OCI-LY7 (cell line): ENCODE measurements around the gene FIBIN. TPM values are rescaled to one million over a fixed set of nuclear protein-coding genes. Genes with fewer than 3 reads are reported as not detected.

Experiments used
- BruUV-seq: library from RNA; stranded (reverse); fragments of 400-500 nt; replicated peaks from 2 replicates; lab custom pipeline; 2021; lab: Mats Ljungman, UMichigan
- CTCF ChIA-PET: fragments of 300-600 bp; sonication (Branson Sonifier 250); formaldehyde crosslinking; loops from one replicate; lab custom pipeline; 2022; ENCODE audit warnings: antibody characterized with exemption; ENCODE audit not compliant: unreplicated experiment; lab: Charles Lee
- POLR2A ChIA-PET: fragments of 300-600 bp; sonication (Branson Sonifier 250); formaldehyde crosslinking; loops from one replicate; lab custom pipeline; 2022; ENCODE audit warnings: antibody characterized with exemption; lab: Charles Lee
- DNase-seq: peaks from one replicate; pipeline ENCODE4 v3.0.0-alpha.2; 2015; ENCODE audit warnings: low spot score
- H2AFZ ChIP-seq: fragments of 200-600 bp; sonication (generic), shearing (Covaris generic); 2 replicates; pipeline ENCODE4 v1.6.1; 2014; ENCODE audit warnings: mild to moderate bottlenecking, antibody characterized with exemption, low read length, moderate library complexity
- H3K27ac ChIP-seq: fragments of 200-600 bp; sonication (generic); 2 replicates; pipeline ENCODE4 v1.5.1; 2014; ENCODE audit warnings: mixed run types, low read depth, mild to moderate bottlenecking, moderate library complexity, low read length, inconsistent platforms; ENCODE audit not compliant: poor library complexity, severe bottlenecking
- H3K36me3 ChIP-seq: fragments of 200-600 bp; sonication (generic); 2 replicates; pipeline ENCODE4 v1.6.1; 2014; ENCODE audit warnings: mild to moderate bottlenecking, antibody characterized with exemption, low read length, moderate library complexity, mixed read lengths; ENCODE audit not compliant: insufficient read depth
- H3K4me1 ChIP-seq: fragments of 200-600 bp; sonication (generic); 2 replicates; pipeline ENCODE4 v1.5.1; 2014; ENCODE audit warnings: mild to moderate bottlenecking, low read length; ENCODE audit not compliant: insufficient read depth, poor library complexity, severe bottlenecking
- H3K4me2 ChIP-seq: fragments of 200-600 bp; sonication (generic); 2 replicates; pipeline ENCODE4 v1.6.1; 2014; ENCODE audit warnings: mild to moderate bottlenecking, low read length
- H3K4me3 ChIP-seq: fragments of 200-600 bp; sonication (generic); 2 replicates; pipeline ENCODE4 v1.5.1; 2014; ENCODE audit warnings: mild to moderate bottlenecking, low read depth, low read length; ENCODE audit not compliant: poor library complexity, severe bottlenecking
- H3K79me2 ChIP-seq: fragments of 200-600 bp; sonication (generic); 2 replicates; pipeline ENCODE4 v1.6.1; 2016; ENCODE audit warnings: low read depth, mild to moderate bottlenecking, low read length, moderate library complexity, mixed read lengths; ENCODE audit not compliant: insufficient read depth
- H3K9me2 ChIP-seq: fragments of 200-600 bp; sonication (generic); 2 replicates; pipeline ENCODE4 v1.6.1; 2016; ENCODE audit warnings: mild to moderate bottlenecking, low read length, mixed read lengths; ENCODE audit not compliant: insufficient read depth
- H3K9me3 ChIP-seq: fragments of 200-600 bp; sonication (generic); 2 replicates; pipeline ENCODE4 v1.6.1; 2014; ENCODE audit warnings: mild to moderate bottlenecking, mixed run types, low read length, mixed read lengths
- H4K20me1 ChIP-seq: fragments of 200-600 bp; sonication (generic); 2 replicates; pipeline ENCODE4 v1.6.1; 2014; ENCODE audit warnings: mild to moderate bottlenecking, antibody characterized with exemption, low read length, moderate library complexity, mixed read lengths; ENCODE audit not compliant: insufficient read depth
- EZH2phosphoT487 ChIP-seq: fragments of 200-600 bp; sonication (generic); IDR thresholded peaks from 2 replicates; pipeline ENCODE4 v1.6.1; 2018; ENCODE audit warnings: low read depth, borderline replicate concordance, mild to moderate bottlenecking, mixed run types, antibody characterized with exemption, low read length, moderate library complexity, mixed read lengths
- intact Hi-C: fragments of 100-400 bp; cut with micrococcal nuclease; formaldehyde crosslinking; loops from one replicate; pipeline ENCODE4 v1.10.0; 2022; ENCODE audit not compliant: unreplicated experiment
- total RNA-seq, 2 experiments: library from RNA; depleted of rRNA in 1 of 2; stranded (reverse); fragments of >200 nt in 1 of 2; shearing (Covaris generic) in 1 of 2; gene quantifications; 2 replicates each; pipeline ENCODE4 v1.2.3, GENCODE V29; 2014 to 2022
- TF ChIP-seq, protein P1 (sequence below): fragments of 200-600 bp; sonication (generic); conservative IDR thresholded peaks from 2 replicates; pipeline ENCODE4 v1.5.1; 2014; ENCODE audit warnings: mild to moderate bottlenecking, antibody characterized with exemption, low read length, moderate library complexity, mixed read lengths

The FIBIN gene
- total RNA-seq, 2 experiments from 2014 or later, result not detected

DNA sequence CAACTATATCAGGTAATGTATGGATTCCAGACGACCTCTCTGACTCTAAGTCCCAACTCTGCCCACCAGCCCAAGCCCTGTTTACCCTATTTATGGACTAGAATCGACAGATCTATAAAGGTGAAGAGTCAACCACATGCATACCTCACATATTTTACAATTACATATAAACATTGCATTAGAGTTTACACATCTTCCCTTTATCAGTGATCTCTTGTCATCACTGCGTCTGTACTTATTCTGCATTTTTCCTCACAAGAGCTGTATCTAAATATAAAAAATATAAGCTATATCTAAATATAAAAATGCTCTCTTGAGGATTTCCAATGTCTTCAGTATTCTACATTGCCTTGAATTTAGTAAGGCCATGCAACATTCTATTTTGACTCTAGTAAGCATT is 8.5 kb downstream of the FIBIN start:
- ChIA-PET POLR2A (interaction anchor here (0.6 to 1.0 kb wide), 4 partner anchors 24 to 966 kb away, joined by 3 read pairs; no protein-coding TSS in a partner anchor), CTCF (no interaction called here)
- no peak overlapping the region for H3K4me3 ChIP-seq
- H3K79me2 ChIP-seq, result no peaks in the 10 kb centered on the region
- no peaks in the 10 kb centered on the region for H3K9me2 ChIP-seq
- H3K4me1 ChIP-seq, result no peaks in the 10 kb centered on the region
- intact Hi-C loops, result no loop called here
- no peaks in the 10 kb centered on the region for H3K9me3 ChIP-seq
- H3K4me2 ChIP-seq, result no peak overlapping the region
- no peak for DNase-seq
- no TSS peak for BruUV-seq
- no peaks in the 10 kb centered on the region for H3K36me3 ChIP-seq
- H4K20me1 ChIP-seq, result no peaks in the 10 kb centered on the region
- TF ChIP-seq, protein P1, sequence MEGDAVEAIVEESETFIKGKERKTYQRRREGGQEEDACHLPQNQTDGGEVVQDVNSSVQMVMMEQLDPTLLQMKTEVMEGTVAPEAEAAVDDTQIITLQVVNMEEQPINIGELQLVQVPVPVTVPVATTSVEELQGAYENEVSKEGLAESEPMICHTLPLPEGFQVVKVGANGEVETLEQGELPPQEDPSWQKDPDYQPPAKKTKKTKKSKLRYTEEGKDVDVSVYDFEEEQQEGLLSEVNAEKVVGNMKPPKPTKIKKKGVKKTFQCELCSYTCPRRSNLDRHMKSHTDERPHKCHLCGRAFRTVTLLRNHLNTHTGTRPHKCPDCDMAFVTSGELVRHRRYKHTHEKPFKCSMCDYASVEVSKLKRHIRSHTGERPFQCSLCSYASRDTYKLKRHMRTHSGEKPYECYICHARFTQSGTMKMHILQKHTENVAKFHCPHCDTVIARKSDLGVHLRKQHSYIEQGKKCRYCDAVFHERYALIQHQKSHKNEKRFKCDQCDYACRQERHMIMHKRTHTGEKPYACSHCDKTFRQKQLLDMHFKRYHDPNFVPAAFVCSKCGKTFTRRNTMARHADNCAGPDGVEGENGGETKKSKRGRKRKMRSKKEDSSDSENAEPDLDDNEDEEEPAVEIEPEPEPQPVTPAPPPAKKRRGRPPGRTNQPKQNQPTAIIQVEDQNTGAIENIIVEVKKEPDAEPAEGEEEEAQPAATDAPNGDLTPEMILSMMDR, result no peak
- TF ChIP-seq EZH2phosphoT487, result no peak
- H2AFZ ChIP-seq, result peak overlapping the region; percentile 49; the same call in 1 of the 2 replicates
- H3K27ac ChIP-seq, result no peak overlapping the region

DNA sequence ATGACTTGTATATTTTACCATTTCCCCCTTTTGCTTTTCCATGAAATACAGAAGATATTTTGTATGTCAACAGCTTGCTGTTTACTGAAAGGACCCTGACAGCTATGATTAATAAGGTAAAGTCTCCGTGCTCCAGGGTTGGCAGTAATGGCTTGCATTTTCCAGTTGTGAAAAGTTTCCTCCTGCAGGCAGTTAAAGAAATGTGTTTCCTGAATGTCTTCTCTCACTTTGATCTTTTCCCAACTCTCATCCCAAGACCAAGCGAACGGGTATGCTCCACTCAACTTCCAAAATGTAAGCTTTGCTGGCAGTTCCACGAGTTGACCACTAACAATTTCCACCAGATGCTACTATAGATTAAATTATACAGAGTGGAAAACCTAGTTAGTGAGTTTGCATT is 8.9 kb downstream of the FIBIN start:
- BruUV-seq, result no TSS peak
- H3K9me2 ChIP-seq, result no peaks in the 10 kb centered on the region; the same call in 1 of the 2 replicates
- TF ChIP-seq, protein P1, result no peak
- TF ChIP-seq EZH2phosphoT487, result no peak
- no peaks in the 10 kb centered on the region for H3K4me1 ChIP-seq
- CTCF ChIA-PET, result no interaction called here
- POLR2A ChIA-PET, result interaction anchor here (0.7 to 1.0 kb wide), 3 partner anchors 225 to 966 kb away, joined by 3 read pairs; no protein-coding TSS in a partner anchor
- H3K36me3 ChIP-seq, result no peaks in the 10 kb centered on the region
- H3K4me2 ChIP-seq, result 0 out of 2 replicates have a peak overlapping the region, but pooled peaks have one; percentile 22
- intact Hi-C loops, result no loop called here
- no peaks in the 10 kb centered on the region for H4K20me1 ChIP-seq
- H3K4me3 ChIP-seq, result no peak overlapping the region
- H2AFZ ChIP-seq, result peak overlapping the region; percentile 49; the same call in 1 of the 2 replicates
- H3K27ac ChIP-seq, result no peak overlapping the region
- no peaks in the 10 kb centered on the region for H3K9me3 ChIP-seq
- H3K79me2 ChIP-seq, result no peaks in the 10 kb centered on the region
- no peak for DNase-seq

DNA sequence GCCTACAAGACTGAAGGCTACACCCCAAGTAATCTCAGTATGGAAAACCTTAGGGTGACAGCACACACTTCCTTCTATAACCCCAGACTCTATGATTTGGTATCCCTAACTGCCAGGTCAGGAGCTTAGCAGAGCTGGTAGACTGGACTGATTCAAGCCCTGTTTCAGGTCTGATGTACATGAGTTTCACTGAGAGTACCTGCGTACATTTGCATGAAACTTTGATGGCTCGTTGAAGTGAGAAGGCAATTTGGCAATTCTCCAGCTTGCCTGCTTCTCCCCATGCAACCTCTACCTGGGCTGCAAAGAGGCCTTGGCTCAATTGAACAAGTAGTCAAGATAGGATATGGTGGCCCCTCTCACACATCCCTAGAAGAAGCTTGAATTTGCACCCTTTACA is 10.2 kb downstream of the FIBIN start:
- DNase-seq, result no peak
- no peaks in the 10 kb centered on the region for H3K79me2 ChIP-seq
- no peak for TF ChIP-seq EZH2phosphoT487
- TF ChIP-seq, protein P1, result no peak
- H3K9me2 ChIP-seq, result no peaks in the 10 kb centered on the region; the same call in 1 of the 2 replicates
- H3K36me3 ChIP-seq, result no peaks in the 10 kb centered on the region
- POLR2A ChIA-PET, result interaction anchor here (1.0 kb wide), 1 partner anchor 70 kb away, joined by 3 read pairs; no protein-coding TSS in a partner anchor
- no peaks in the 10 kb centered on the region for H3K9me3 ChIP-seq
- no peaks in the 10 kb centered on the region for H4K20me1 ChIP-seq
- no peak overlapping the region for H3K27ac ChIP-seq
- no peaks in the 10 kb centered on the region for H3K4me1 ChIP-seq
- BruUV-seq, result no TSS peak
- H2AFZ ChIP-seq, result no peak overlapping the region
- CTCF ChIA-PET, result no interaction called here
- intact Hi-C loops, result loop anchor here (2.0 kb wide), 1 partner anchor 21 kb away; no protein-coding TSS in a partner anchor
- H3K4me3 ChIP-seq, result no peak overlapping the region
- no peak overlapping the region; the same call in 1 of the 2 replicates for H3K4me2 ChIP-seq
